HG02678 (cell line): Measurements from ENCODE around the gene PLAC1.

Experiments used
- ATAC-seq: cut with Tn5 transposase; IDR thresholded peaks from one replicate; pipeline ENCODE4 v1.9.1; 2021; ENCODE audit warnings: mild to moderate bottlenecking, moderate library complexity; ENCODE audit not compliant: unreplicated experiment

Gene PLAC1

DNA sequence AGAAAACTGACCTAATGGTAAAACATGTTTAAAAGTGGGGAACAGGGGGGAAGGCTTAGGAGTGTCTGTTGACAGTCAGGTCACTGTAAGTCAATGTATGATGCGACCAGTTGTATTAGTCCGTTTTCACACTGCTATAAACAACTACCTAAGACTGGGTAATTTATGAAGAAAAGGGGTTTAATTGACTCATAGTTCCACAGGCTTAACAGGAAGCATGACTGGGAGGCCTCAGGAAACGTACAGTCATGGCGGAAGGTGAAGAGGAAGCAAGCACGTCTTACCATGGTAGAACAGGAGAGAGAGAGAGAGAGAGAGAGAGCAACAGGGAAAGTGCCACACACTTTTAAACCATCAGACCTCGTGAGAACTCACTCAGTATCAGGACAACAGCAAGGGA, 13.0 kb upstream of the PLAC1 start:
- no peak for ATAC-seq

DNA sequence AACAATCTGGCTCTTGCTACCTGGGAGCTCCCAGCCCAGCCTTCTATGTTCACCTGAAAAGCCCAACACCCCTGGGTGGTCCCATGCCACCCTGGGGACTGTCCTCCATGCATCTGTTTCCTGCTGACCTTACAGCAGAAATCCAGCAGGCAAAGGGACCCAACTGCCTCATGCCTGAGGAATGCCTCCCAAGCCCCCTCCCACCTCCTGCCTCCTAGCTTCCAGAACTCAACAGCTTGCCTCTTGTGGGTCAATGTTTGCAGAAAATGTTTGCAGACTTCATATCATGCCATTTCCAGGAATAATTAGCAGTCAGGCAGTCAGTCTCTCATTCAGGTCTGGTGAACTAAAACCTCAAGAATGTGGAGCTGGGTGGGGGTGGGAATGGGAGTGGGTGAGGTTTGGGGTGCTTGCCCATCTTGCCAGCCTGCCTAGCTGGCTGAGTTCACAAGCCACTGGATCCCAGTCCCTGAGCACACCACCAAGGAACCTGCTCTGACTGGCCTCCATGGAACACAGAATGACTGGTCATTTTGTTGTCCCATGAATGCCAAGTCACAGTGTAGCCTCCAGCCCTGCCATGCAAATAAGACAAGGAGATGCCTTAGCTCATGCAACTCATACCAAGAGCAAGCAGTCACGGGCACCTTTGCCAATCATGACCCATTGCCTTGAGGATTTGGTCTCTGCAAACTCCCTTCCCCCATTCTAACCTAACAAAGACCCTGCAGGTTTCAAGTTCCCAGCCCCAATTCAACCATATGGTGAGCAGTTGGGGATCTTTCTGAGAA, 12.1 kb upstream of the PLAC1 start:
- no peak for ATAC-seq

DNA sequence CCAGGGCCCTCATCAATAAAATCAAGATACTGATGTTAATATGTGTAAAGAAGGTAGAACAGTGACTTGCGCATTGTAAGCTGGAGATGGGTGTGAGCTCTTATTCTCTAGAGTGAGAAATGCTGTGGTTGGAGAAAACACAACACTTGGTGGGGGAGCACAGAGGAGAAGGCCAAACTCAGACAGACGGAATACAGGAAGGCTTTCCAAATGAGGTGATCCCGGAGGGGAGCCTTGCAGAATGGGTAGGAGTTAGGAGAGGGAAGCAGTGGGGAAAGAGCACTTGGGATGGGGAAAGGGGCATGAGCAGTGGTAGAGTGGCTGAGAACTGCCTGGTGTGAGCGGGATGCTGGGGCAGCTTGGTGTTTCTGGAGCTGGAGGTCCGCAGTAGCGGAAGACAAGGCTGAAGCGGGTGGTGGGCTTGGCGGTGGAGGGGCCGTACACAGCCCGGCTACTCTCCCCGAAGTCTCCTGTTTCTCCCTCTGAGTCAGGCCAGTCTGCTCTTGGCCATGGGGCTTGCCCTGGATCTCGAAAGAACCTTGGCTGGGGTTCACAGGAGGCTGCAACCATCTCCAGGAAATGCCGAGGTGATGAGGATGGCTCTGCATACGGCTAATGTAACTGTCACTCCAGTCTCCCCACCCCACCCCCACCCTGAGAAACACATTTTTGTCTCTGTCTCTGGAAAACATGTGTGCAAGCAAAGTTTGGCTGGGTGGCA, 11.3 kb upstream of the PLAC1 start:
- no peak for ATAC-seq

DNA sequence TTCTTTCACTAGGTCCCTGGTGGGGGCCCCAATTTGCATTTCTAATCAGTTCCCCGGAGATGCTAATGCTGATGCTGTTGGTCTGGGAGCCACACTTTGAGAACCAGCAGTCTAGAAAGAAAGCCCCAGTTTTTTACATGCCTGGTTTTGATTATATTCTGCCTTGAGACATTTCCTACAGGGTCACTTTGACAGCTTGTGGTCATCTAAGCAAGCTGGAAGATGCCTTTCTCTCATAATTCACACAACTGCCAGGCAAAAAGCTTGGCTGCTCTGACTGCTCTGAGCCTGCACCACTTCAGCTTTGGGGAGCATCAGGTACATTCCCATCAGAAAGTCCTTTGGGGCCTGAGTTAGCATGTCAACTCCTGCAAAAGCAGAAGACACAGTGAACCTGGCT, 5.9 kb upstream of the PLAC1 start:
- ATAC-seq: no peak

DNA sequence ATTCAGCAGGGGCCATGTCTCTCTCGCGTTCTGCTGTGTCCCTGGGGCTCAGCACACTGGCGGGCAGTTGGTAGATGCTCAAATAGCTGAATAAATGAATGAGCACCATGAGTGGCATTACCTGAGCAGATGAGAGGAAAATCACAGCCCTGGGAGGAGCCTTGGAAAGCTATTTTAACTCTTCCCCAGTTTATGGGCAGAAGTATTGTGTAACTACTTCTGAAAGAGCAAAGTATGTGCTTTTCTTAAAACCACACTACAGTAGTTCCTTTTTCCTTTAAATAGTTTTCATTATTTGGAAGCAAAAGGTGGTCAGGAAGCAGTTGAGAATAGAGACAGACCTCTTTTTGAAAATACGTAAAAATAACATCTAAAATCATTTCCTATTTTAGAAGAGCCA, 3.0 kb upstream of the PLAC1 start:
- ATAC-seq: no peak

DNA sequence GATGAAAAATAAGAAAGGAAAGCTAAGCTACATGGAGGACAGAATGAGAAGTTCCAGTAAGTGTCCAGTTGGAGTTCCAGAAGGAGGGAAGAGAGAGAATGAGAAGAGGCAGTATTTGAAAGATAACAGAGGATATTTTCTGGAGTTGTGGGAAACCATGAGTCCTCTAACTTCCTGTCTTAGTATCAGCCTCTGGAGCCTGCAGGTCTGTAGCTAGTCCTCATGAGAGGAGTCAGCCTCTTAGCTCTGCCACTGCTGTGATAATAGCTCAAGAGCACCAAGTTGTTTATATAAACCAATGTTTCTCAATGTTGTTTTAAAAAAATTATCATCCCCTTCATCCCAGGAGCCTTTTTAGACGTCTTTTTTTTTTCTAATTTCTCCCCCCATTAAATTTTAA, 2.4 kb upstream of the PLAC1 start:
- no peak for ATAC-seq

DNA sequence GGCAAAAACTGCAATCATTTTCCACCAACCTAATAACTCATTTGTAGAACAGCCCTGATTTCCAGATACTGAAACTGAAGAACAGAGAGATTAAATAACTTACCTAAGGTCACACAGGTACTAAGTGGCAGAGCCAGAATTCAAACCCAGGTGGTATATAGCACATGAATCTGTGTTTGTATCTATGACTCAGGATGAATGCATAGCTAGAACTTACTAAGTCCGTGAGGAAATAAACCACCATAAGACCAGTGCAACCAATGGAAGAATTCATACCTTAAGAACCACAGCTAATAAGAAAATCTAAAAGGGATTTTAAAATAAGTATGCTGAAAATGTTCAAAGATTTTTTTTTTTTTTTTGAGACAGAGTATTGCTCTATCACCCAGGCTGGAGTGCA, 1.5 kb upstream of the PLAC1 start:
- ATAC-seq: no peak

DNA sequence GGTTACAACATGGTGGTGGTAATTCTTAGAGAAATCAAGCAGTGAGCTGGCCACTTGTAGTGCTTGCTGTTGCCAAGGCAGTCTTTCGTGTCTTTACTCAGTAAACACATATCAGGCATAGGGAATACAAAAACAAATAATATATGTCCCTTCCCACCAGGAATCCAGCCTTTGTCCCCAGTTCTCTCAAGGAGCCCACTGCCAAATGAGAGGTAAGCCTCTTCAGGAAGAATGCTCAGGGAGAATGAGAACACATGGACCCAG, 421 bp upstream of the PLAC1 start:
- no peak for ATAC-seq

DNA sequence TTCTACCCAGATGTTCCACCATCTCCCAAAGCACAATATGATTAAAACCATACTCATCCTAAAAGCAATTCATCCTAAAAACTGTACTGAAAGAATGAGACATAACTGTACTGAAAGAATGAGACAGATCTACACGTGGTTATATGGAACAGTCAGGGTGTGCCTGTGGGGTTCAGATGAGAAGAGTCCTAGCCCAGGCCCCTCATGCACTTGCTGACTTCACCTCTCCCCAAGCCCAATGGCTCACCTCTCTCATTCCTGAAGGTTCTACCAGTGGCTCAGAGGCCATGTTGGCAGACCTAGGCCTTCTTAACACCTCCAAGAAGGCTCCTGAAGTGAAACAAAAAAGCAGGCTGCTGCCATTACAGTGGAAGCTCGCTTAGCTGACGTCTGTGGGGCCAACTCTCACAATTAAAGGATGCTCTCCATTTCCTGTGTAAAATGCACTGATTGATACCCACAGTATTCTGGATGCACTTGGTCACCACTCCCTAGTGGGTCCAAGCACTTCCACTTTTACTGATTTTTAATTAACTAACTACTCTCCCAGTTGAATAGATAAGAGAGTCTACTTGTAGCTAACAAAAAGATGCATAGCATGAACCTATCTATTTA, 3.8 kb downstream of the PLAC1 start:
- no peak for ATAC-seq

DNA sequence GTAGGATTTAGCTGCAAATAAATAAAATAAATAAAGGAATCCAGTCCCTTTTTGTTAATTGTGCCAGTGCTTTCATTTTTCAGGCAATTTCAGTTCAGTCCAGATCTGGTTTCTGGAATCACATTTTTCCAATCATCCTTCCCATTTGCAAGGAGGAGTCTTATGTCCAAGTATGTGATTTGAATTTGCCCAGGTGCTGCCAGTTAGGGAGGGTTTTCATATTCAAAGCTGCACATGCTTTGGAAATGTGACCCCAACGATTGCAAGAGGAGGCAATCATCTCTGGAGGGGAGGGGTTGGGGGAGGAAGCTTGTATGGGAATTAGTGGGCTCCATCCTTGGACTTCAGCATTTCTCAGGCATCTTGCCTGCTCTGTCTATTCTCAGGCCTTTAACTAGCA, 4.4 kb downstream of the PLAC1 start:
- no peak for ATAC-seq

DNA sequence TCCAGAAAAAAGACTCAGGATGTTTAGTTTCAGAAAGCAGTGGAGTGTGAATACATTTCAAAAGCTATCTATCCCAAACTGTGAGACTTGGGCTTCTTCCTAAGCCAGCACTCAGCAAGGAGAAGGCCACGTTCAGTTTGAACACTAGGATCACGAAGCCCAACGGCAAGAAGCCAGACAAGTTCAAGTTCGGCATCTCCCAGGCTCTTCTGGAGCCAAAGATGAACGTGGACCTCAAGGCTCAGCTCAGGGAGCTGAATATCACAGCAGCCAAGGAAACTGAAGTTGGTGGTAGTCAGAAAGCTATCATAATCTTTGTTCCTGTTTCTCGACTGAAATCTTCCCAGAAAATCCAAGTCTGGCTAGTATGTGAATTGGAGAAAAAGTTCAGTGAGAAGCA, 7.6 kb downstream of the PLAC1 start:
- no peak for ATAC-seq

DNA sequence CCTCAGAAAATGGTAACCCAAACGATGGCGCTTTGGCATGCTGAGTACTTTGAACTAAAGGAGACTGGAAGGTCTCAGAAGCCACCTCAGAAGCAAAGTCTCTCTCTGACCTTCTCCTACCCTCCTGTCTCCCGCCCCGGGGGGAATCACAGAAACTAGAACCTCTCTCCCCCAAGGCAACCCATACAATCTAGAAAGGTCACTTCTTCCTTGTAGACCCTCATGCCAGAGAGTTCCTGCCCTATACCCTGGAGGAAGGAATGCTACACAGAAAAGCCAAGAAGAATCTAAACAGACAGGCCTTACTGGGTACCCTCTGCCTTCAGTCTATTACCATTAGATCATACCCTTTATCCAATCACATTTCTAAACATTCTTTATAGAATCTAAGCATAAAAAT, 8.5 kb downstream of the PLAC1 start:
- no peak for ATAC-seq

DNA sequence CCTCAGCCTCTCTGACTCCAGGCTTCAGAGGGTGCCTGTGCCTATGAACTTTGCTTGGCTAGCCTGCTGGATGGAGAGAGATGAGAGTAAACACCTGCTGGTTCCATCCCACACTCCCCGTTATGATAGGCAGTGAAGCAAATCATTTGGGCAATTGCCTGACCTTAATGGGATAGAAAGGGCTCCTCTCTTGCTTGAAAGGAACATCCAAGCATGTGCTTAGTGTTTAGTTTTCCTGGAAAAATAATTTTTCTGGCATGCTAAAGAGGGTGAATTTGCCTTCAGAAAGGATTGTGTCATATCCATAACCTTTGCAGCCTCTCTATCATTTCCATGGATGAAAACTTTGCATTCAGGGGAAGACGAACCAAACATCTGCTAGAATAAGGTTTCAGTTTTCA, 10.8 kb downstream of the PLAC1 start:
- ATAC-seq: no peak

DNA sequence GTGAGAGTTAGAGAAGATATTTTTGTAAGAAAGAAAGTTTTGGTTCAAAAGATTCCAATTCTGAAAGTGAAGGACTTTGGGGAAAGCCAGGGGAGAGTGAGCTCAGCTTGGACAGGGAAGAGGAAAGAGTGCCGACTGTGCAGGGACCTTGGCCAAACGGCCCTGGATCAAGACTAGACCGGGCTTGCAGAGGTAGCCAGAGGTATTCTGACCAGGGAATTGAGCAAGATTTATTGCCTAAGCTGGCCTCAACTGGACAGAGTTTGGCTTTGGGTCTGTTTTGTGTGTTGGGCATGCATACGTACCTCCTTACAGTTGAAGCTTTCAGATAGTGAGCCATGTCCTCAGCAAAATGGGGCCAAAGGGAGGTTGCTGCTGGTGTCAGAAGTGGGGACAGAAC, 11.6 kb downstream of the PLAC1 start:
- no peak for ATAC-seq

DNA sequence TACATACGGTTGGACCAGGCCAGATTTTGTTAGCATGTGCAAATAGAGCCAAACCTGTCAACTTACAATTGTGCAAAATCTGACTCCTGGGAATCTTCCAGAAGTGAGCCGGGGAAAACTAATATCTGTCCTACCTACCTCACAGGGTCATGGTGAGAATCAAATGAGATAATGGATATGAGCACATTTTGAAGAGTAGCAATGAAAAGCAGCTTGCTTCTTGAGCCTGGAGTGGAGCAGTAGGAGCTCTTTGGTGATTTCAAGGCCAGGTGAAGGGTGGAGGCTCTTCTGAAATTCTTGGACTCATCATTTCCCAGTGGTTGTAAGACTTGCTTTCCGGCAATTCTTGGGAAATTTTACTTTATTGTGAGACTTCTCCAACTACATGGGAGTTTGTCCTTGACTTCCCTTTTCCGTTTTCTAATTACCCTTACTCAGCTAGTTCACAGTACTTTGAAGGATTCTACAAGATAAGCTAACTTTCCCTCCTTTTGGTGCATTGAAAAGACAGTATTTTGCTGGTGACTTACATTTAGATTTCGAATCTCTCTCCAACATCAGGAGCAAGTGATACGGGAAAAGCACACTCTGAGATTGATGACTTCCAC, 12.2 kb downstream of the PLAC1 start:
- ATAC-seq: no peak

DNA sequence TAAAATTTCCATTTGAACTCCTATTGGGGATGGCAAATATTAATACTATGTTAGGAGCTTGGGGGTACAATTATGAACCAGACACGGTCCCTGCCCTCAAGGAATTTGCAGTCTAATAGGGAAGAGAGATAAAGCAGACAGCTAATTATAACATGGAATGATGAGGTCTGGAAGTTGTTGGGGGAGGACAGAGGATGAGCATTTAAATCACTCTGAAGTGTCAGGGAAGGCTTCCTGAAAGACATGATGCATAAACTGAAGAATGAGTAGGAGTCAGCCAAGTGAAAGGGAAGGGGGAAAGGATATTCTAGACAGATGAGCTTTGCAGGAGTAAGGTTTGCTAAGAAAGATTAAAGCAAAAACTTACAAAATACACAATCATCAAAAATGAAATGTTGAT, 15.9 kb downstream of the PLAC1 start:
- ATAC-seq: no peak

DNA sequence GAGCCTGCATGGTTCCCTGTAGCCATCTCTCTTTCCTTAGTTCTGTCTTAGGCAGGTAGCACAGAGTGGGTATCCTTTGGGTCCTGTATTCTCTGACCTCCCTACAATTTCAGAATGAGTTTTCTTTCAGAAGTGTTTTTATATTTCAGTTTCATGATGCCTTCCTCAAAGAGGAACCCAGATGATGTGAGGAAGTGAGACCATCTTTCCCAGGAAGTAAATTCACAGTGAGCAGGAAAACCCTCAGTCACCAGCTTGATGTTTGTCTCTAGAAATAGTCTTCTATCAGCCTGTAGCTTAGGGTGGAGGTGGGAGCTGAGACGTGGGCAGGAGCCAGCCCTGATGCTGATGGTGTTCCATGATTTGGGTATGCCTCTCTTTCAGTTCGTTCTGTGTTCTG, 16.9 kb downstream of the PLAC1 start:
- no peak for ATAC-seq

DNA sequence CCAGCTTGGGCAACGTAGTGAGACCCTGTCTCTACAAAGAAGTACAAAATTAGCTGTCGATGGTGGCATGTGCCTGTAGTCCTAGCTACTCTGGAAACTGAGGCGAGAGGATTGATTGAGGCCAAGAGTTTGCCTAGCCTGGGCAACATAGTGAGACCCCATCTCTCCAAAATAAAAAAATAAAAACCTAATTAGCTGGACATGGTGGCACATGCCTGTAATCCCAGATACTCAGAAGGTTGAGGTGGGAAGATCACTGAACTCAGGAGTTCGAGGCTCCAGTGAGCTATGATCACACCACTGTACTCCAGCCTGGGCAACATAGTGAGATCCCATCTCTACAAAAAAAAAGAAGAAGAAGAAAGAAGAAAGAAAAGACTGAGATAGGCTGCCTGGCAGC, 17.4 kb downstream of the PLAC1 start:
- ATAC-seq: no peak

DNA sequence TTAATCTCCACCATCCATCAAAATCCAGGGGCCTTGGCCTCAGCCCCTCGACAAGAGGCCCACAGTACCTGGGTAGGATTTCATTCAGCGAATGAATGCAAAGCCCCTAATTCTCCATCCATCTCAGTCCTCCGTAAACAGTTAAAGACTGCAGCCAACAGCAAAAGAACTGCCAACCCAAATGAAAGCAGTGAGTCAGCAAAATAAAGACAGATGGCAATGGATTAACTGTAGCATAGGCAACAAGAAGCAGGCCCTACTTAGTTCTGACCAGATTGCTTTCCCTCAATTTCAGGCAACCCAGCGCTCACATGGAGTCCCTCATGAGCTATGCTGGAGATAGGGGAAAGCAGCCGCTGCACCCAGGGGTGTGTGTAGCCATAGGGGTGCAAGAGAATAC, 21.4 kb downstream of the PLAC1 start:
- no peak for ATAC-seq

DNA sequence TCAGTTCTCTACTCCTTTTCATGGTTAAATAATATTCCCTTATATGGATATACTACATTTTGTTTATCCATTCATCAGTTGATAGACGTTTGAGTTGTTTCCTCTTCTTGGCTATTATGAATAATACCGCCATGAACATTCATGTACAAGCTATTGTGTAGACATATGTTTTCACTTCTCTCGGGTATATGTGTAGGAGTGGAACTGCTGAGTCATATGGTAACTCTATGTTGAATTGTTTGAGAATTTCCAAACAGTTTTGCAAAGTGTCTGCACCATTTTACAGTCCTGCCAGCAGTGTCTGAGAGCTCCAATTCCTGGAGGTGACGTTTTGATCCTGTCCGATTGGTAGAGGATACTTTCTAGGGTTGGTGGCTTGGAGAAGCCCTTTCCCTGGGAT, 23.6 kb downstream of the PLAC1 start:
- peak; percentile 74 for ATAC-seq

DNA sequence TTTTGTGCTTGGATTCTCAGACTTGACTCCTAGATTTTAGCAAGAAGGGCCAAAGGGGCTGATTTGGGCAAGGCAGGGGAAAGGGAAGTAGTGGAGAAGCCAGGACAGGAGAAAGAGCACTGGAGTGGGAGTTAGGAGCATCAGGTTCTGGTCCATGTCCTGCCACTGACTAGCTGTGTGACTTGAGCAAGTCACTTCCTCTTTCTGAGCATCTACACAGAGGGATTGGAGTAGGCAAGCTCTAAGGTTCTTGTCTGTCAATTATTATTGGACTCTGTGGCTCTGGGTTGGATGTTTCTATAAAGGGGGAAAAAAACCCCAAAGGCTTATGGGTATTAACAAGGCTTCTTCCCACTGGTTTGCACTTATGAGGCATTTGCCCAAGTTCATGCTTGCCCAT, 24.4 kb downstream of the PLAC1 start:
- no peak for ATAC-seq

DNA sequence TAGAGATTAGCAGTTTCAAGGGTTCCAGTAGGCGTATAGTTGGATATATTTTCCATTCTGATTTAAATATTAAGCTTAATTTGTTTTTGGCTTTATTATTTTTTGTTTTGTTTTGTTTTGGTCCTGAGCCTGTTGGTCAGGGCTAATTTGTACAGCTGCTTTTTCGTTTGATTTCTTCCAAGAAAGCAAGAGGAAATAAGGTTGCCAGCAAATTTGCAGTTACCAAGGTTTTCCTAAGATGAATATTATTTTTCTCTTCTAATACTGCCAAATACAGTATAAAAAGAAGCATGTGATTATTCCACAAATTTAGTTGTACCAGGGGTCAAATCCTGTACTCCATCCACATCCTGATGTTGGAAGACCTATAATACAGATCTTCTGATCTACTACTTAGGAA, 24.9 kb downstream of the PLAC1 start:
- ATAC-seq: no peak
